NCI-H2107 treated with DMSO at 0.1 percent for 48 hours (cell line): ENCODE data around the gene DCDC2.
"Not testable (repeated sequence)": the region's sequence is repeated elsewhere in the genome, so short reads cannot be mapped to it uniquely, and the experiment has no call there.

Experiments
- DNase-seq: peaks from one replicate; lab custom pipeline; 2025; ENCODE audit not compliant: unreplicated experiment; lab: John Stamatoyannopoulos, UW

DCDC2 gene

DNA sequence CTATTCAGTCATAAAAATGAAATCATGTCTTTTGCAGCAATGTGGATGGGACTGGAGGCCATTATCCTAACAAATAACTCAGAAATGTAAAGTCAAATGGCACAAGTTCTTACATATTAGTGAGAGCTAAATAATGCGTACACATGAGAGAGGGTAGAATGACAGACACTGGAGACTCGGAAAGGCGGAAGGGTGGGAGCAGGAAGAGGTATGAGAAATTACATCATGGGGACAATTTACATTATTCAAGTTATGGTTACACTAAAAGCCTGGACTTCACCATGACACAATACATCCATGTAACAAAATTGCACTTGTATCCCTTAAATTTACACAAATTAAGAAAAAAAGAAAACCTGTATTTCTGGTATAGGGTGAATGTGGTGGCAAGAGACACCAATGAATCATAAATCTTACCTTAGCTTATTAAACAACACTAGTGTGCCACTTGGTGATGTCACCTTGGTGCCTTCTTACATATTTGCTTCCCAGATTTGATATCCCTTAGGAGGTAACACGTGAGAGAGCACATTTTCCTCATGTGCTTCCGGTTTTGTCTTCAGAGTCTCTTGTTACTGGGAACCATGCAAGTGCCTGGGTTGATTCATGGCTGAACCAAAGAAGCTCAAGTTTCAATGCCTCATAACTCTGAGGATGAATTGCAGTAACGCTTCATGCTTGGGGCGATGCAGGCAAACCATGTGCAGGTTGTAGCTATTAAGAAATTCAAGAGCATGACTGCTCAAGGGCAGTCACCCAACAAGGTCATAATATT is 84.6 kb downstream of the DCDC2 start:
- peak; percentile 71 for DNase-seq

DNA sequence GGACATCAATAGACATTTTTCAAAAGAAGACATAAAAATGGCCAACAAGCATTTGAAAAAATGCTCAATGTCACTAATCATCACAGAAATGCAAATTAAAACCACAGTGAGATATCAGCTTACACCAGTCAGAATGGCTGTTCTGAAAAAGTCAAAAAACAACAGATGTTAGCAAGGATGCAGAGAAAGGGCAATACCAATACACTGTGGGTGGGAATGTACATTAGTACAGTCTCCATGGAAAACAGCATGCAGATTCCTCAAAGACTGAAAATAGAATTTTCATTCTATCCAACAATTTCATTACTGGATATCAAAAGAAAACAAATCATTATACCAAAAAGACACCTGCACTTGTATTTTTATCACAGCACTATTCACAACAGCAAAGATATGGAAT is 85.3 kb downstream of the DCDC2 start:
- no peak for DNase-seq

DNA sequence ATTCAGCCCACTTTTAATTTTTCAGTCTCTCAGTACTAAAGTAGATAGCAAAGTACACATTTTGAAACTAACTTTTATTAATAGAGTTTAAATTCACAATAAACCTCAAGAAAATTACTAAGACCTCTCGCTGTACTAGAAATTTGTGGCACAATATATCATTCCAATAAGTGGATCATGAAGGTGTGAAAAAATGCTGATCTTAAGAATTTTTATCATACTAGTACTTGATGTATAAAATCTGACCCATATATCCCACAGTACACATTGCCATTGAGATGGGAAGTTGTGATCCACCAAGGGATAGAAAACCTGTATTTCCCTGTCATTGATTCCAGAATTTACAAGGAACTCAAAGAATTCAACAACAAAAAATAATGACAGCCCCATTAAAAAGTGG is 85.7 kb downstream of the DCDC2 start:
- DNase-seq: no peak

DNA sequence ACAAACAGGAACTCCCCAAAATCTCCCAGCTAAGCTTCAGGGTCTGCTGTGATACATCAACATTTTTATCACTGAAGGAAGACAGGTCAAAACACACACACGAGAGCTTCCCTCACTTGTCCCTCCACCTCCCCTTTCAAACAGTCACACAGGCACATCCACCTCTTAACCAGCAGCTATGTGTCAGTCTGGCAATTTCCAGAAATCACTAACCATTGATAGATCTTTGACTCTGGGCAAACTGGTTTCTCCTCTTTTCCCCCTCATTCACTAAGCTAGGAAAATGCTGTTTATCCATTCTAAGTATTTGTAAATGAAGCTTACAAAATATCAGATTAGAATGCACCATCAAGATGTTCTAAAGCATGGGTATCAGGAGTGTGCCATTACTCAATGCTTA is 87.8 kb downstream of the DCDC2 start:
- no peak for DNase-seq

GRCh38 chr6:24258214-24258613 is 99.6 kb downstream of the DCDC2 start:
- not testable (repeated sequence) for DNase-seq

GRCh38 chr6:24257282-24257681 is 100.6 kb downstream of the DCDC2 start:
- peak; percentile 82 for DNase-seq

- DNase-seq: no peak
Measured at GRCh38 chr6:24255676-24256075, 102.2 kb downstream of the DCDC2 start.

- DNase-seq: no peak
Measured at GRCh38 chr6:24253360-24253759, 104.5 kb downstream of the DCDC2 start.

DNA sequence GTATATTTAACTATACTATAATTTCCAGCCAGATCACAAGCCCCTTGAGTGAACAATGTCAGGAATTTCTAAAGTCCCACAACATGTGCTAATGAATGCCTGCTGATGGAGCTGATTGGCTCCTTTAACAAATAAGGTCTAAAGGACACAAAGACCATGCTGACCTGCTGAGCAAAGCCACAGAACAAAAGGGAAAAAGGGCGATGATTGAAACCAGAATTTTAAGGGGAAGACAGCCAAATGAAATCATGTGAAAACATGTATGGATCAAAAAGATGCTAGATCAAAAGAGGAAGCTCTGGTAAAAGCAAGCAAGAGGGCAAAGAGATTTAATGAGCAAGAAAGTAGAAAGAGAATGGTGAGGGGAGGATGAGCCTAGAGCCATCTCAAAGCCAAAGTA is 105.6 kb downstream of the DCDC2 start:
- no peak for DNase-seq

DNA sequence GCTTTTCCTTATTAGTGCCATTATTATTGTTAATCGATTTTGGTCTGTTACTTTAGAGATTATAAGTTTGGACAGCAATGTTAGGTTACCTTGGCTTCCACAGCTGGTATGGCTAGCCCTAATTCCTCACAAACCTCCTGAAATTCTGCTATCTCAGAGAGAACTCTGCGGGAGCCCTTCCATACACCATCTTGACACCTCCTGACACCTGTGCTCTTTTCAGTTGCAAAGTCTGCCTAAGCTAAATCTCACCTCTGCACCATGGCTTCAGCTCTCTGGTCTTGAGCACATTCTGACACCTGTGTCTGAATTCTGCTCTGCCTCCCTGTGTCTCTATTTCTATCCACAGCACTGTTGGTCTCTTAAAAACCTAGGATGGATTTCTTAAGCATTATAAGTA is 106.5 kb downstream of the DCDC2 start:
- DNase-seq: no peak

DNA sequence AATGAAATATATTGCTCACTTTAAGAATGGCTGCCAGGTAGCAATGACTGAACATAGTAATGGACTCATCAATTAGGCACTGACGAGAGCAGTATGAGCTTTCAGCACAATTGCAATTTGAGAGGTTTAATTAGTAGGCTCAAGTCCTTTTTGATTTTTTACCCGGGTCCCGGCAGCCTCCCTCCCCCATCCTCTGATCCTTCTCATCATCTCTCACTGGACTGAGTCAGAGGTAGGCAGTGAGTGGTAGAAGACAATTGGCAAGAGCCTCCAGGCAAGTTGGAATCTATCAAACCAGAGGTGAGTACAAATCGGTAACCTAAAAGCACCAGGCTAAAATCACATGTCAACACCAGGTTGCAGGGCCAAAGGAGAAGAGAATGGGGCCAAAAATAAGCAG is 107.9 kb downstream of the DCDC2 start:
- no peak for DNase-seq

- no peak for DNase-seq
Measured at GRCh38 chr6:24245275-24245674, 112.6 kb downstream of the DCDC2 start.

- DNase-seq: no peak
Measured at GRCh38 chr6:24242924-24243323, 114.9 kb downstream of the DCDC2 start.

DNA sequence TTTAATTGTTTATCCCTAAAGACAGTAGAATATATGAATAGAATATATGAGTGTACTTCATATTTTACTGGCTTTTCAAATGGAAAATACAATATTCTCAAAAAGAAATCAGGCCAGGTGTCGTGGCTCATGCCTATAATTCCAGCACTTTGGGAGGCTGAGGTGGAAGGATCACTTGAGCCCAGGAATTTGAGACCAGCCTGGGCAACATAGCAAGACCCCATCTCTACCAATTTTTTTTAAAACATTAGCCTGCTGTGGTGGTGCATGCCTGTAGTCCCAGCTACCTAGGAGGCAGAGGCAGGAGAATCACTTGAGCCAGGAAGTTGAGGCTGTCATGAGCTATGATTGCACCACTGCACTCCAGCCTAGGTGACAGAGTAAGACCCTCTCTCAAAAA is 116.1 kb downstream of the DCDC2 start:
- DNase-seq: not testable (repeated sequence)

DNA sequence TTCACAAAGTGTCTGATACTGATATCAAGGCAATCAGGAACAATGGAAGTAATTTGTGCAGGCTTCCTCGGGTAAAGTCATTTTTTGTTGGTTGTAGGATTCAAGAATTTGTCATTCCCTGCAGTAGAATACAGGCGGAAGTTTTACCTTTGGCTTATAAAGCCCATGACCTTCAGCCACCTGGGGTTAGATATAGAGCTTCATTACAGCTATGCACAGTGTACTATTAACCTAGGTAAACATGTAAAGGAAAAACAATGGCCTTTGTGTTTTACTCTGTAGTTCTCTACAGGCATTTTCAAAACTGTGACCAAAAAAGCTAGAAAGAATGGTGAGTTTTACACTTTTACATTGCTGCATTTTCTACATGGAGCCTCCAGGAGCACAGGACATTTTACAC is 116.9 kb downstream of the DCDC2 start:
- DNase-seq: no peak

GRCh38 chr6:24240380-24240928 is 117.4 kb downstream of the DCDC2 start:
- DNase-seq: no peak

DNA sequence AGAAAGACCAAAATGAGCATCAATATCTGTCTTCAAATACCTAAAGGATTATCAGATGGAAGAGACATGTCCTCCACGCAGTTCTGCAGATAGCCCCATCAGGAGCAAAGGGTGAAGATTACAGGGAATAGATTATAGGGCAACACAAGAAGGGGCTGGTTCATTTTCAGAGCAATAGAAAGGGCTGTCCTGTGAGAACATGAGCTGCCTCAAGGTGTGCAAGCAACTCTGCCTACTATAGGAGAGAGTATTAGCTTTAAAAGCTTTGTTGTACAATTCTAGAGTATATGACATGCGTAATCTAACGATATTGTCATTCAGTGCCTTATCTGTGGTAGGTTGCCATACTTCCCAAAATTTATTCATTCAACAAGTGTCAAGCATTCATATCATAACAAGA is 119.2 kb downstream of the DCDC2 start:
- DNase-seq: no peak

DNA sequence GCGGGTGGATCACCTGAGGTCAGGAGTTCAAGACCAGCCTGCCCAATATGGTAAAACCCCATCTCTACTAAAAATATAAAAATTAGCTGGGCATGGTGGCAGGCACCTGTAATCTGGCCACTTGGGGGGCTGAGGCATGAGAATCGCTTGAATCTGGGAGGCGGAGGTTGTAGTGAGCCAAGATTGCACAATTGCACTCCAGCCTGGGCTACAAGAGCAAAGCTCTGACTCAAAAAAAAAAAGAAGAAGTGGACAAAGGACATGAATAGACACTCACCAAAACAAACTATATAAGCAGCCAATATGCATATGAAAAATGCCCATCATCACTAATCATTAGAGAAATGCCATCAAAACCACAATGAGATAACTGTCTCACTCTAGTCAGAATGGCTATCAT is 121.1 kb downstream of the DCDC2 start:
- DNase-seq: not testable (repeated sequence)

DNA sequence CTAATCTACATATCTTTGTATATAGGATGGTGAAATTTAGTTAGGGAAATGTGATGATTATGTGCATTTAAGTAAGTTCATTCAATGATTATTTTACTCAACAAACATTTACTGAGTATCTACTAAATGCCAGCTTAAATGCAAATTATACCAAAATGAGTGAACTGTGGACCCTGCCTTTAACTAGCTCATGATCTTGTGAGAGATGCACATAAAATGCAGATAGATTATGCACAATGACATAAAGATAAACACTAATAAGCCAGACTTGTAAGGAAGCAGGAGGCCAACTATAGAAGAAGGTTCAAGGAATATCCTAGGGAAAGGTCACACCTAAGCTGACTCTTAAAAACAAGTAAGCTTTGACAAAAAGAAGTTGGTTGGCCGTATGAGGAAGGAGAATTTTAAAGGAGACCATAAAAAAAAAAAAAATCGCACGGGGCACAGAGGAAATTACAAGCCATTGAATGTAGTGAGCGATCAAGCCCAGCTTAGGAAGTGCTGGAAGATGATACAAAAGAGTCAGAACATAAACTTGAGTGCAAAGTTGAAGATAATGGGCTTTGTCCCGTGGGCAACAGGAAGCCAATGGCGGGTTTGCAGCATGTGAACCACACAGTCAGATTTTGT is 123.9 kb downstream of the DCDC2 start:
- no peak for DNase-seq

- DNase-seq: no peak
Measured at GRCh38 chr6:24231438-24231977, 126.4 kb downstream of the DCDC2 start.

- no peak for DNase-seq
Measured at GRCh38 chr6:24229696-24230405, 128.0 kb downstream of the DCDC2 start.
